Thyroid gland (tissue), 4 donors: ENCODE measurements around the gene ZBTB42. TPM values are rescaled to one million over a fixed set of nuclear protein-coding genes. Genes with fewer than 3 reads are reported as not detected.

ENCODE experiments used
- DNase-seq, 2 donors: peaks; one replicate each; pipeline ENCODE4 v3.0.0-alpha.2; 2019
- H3K27ac ChIP-seq, 3 donors: fragments of 200-600 bp; sonication (generic); 1 replicate in 2 of 3; 2 replicates in 1 of 3; pipeline ENCODE4 v1.5.1; 2016 to 2019; ENCODE audit warnings: mild to moderate bottlenecking in 1 of 3, moderate library complexity in 1 of 3
- H3K27me3 ChIP-seq: fragments of 200-600 bp; sonication (generic); one replicate; pipeline ENCODE4 v1.5.1; 2019
- H3K36me3 ChIP-seq, 2 donors: fragments of 200-600 bp; sonication (generic); one replicate each; pipeline ENCODE4 v1.5.1; 2016 to 2019
- H3K4me1 ChIP-seq, 2 donors: fragments of 200-600 bp; sonication (generic); one replicate each; pipeline ENCODE4 v1.5.1; 2017 to 2019
- H3K4me3 ChIP-seq, 3 donors: fragments of 200-600 bp; sonication (generic); replicated peaks in 1 of 3; 1 replicate in 2 of 3; 2 replicates in 1 of 3; pipeline ENCODE4 v1.5.1; 2016; ENCODE audit warnings: mild to moderate bottlenecking in 1 of 3
- H3K9me3 ChIP-seq: fragments of 200-600 bp; sonication (generic); one replicate; pipeline ENCODE4 v1.5.1; 2017
- POLR2A ChIP-seq, 2 donors: fragments of 450-650 bp; IDR thresholded peaks; one replicate each; pipeline ENCODE4 v1.6.1; 2017; ENCODE audit warnings: antibody characterized with exemption in 2 of 2, mild to moderate bottlenecking in 2 of 2, moderate library complexity in 1 of 2
- WGBS, 2 donors: methylation state at CpG; one replicate each; pipeline ENCODE4 v1.1.5; 2017; 5-methylcytosine and 5-hydroxymethylcytosine counted together
- intact Hi-C: fragments of 100-400 bp; cut with DNase I; formaldehyde crosslinking; loops from one replicate; pipeline ENCODE4 v1.15.1; 2023
- total RNA-seq, 4 donors: library from RNA; depleted of rRNA; stranded (reverse); fragments of >200 nt; gene quantifications; one replicate each; pipeline ENCODE4 v1.2.3, GENCODE V29; 2016
- TF ChIP-seq, protein P1 (sequence below), 6 experiments: fragments of 200-600 bp in 3 of 6; fragments of 450-650 bp in 3 of 6; sonication (generic) in 3 of 6; IDR thresholded peaks; one replicate each; pipeline ENCODE4 v1.5.1; 2016 to 2019; ENCODE audit warnings: antibody characterized with exemption in 6 of 6, mild to moderate bottlenecking in 2 of 6, inconsistent platforms in 1 of 6, moderate library complexity in 1 of 6

Gene ZBTB42
- total RNA-seq, 4 donors from 2014 or later: 12.9 to 29.4 (median 16.8) TPM

- TF ChIP-seq, protein P1, sequence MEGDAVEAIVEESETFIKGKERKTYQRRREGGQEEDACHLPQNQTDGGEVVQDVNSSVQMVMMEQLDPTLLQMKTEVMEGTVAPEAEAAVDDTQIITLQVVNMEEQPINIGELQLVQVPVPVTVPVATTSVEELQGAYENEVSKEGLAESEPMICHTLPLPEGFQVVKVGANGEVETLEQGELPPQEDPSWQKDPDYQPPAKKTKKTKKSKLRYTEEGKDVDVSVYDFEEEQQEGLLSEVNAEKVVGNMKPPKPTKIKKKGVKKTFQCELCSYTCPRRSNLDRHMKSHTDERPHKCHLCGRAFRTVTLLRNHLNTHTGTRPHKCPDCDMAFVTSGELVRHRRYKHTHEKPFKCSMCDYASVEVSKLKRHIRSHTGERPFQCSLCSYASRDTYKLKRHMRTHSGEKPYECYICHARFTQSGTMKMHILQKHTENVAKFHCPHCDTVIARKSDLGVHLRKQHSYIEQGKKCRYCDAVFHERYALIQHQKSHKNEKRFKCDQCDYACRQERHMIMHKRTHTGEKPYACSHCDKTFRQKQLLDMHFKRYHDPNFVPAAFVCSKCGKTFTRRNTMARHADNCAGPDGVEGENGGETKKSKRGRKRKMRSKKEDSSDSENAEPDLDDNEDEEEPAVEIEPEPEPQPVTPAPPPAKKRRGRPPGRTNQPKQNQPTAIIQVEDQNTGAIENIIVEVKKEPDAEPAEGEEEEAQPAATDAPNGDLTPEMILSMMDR (IDR thresholded peaks at IDR 0.05): no peak
- no peak for TF ChIP-seq POLR2A (IDR thresholded peaks at IDR 0.05)
- Histone ChIP-seq H3K4me1 (peaks cover 16 to 21% of the 10 kb centered on the region in 2 donors), H3K27ac (peak overlapping the region in 2 of 3 donors; percentile 70 to 73), H3K9me3 (no peaks in the 10 kb centered on the region), H3K36me3 (peaks cover 17 to 24% of the 10 kb centered on the region in 2 donors), H3K27me3 (no peaks in the 10 kb centered on the region), H3K4me3 (peak overlapping the region; percentile 67 to 94 (median 86))
- WGBS, 2 donors: 1 to 2% methylated on average over 20 to 25 of the region's 30 CpGs
- intact Hi-C loops: no loop called here
- DNase-seq: peak; percentile 28 to 33
Measured at GRCh38 chr14:104753528-104754212, 47.2 kb upstream of the ZBTB42 start.

DNA sequence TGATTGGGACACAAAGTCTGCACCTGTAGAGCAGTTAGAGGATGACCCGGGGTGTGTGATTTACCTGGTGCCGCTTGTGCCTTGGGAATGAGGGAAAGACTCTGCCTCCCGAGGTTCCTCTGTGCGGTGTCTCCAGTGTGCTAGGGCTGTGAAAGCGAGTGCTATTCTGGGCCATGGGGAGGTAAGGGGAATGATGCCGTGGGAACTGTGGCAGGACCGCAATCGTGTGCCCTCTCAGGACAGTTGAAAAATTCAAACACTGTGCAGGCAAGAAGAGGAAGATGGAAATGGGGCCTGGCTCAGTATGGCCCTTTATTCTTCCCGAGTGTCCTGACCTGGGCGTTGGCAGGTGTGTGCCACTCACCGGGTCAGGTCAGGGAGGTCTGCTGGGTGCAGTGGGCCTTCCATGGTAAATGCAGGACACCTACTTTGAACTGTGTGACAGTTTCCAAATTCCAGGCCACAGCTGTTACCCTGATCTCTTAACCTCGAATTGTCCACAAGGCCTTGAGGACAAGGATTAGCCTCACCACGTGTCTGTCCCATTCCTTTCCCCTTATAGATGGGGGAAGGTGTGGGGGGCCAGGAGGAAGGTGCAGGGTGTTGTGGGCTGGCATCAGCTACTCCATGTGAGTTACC is 46.6 kb upstream of the ZBTB42 start:
- Histone ChIP-seq H3K9me3 (no peaks in the 10 kb centered on the region), H3K4me1 (peaks cover 16 to 21% of the 10 kb centered on the region in 2 donors), H3K4me3 (peak overlapping the region in 1 of 3 donors; percentile 94), H3K27me3 (no peaks in the 10 kb centered on the region), H3K36me3 (peaks cover 22 to 31% of the 10 kb centered on the region in 2 donors), H3K27ac (peak overlapping the region in 1 of 3 donors; percentile 70)
- intact Hi-C loops: no loop called here
- DNase-seq: no peak
- 44 to 56% methylated on average over 13 of the region's 13 CpGs for WGBS, 2 donors
- no peak for TF ChIP-seq POLR2A (IDR thresholded peaks at IDR 0.05)
- TF ChIP-seq, protein P1 (IDR thresholded peaks at IDR 0.05): no peak

GRCh38 chr14:104755621-104756020 is 45.3 kb upstream of the ZBTB42 start:
- no peaks in the 10 kb centered on the region for H3K9me3 ChIP-seq
- intact Hi-C loops: no loop called here
- H3K27me3 ChIP-seq: no peaks in the 10 kb centered on the region
- H3K27ac ChIP-seq: no peak overlapping the region
- TF ChIP-seq, protein P1 (IDR thresholded peaks at IDR 0.05): no peak
- TF ChIP-seq POLR2A (IDR thresholded peaks at IDR 0.05): no peak
- H3K36me3 ChIP-seq: peaks cover 23 to 39% of the 10 kb centered on the region in 2 donors
- whole genome bisulfite sequencing, 2 donors: 91 to 92% methylated on average over 5 to 9 of the region's 11 CpGs
- no peak for DNase-seq
- no peak overlapping the region for H3K4me3 ChIP-seq
- H3K4me1 ChIP-seq: peaks cover 16 to 21% of the 10 kb centered on the region in 2 donors

- DNase-seq: no peak
- intact Hi-C loops: no loop called here
- Histone ChIP-seq H3K4me3 (no peak overlapping the region), H3K27ac (no peak overlapping the region), H3K9me3 (no peaks in the 10 kb centered on the region), H3K27me3 (no peaks in the 10 kb centered on the region), H3K4me1 (peaks cover 16 to 21% of the 10 kb centered on the region in 2 donors), H3K36me3 (peaks cover 23 to 39% of the 10 kb centered on the region in 2 donors)
- 75 to 83% methylated on average over 16 to 23 of the region's 27 CpGs for WGBS, 2 donors
- TF ChIP-seq POLR2A (IDR thresholded peaks at IDR 0.05): no peak
- TF ChIP-seq, protein P1 (IDR thresholded peaks at IDR 0.05): no peak
Measured at GRCh38 chr14:104756477-104757237, 44.2 kb upstream of the ZBTB42 start.
